GM21528 (cell line): ENCODE measurements around the gene DYNLT3.
A peak's percentile ranks its signal among the peaks of the same experiment; 100 is the strongest.

Experiments used
- ATAC-seq: cut with Tn5 transposase; IDR thresholded peaks from one replicate; pipeline ENCODE4 v1.9.1; 2021; ENCODE audit warnings: mild to moderate bottlenecking, moderate library complexity; ENCODE audit not compliant: unreplicated experiment, low FRiP score

DYNLT3 gene

GRCh38 chrX:37846934-37847732 is at the start of gene DYNLT3:
Gene DYNLT3 (minus strand): TSS chrX:37847571. CDS start chrX:37847510, 61 bp downstream.
- peak; percentile 100 for ATAC-seq

- no peak for ATAC-seq
Measured at GRCh38 chrX:37896511-37896890, 49.1 kb upstream of the DYNLT3 start.

- no peak for ATAC-seq
Measured at GRCh38 chrX:37895795-37896510, 48.6 kb upstream of the DYNLT3 start.

- no peak for ATAC-seq
Measured at GRCh38 chrX:37894725-37895124, 47.4 kb upstream of the DYNLT3 start.

GRCh38 chrX:37888010-37888409 is 40.6 kb upstream of the DYNLT3 start:
- no peak for ATAC-seq

- ATAC-seq, result no peak
Measured at GRCh38 chrX:37887347-37887746, 40.0 kb upstream of the DYNLT3 start.

- no peak for ATAC-seq
Measured at GRCh38 chrX:37883196-37883595, 35.8 kb upstream of the DYNLT3 start.

GRCh38 chrX:37879692-37880091 is 32.3 kb upstream of the DYNLT3 start:
- no peak for ATAC-seq

- ATAC-seq, result no peak
Measured at GRCh38 chrX:37876716-37877115, 29.3 kb upstream of the DYNLT3 start.

- ATAC-seq, result no peak
Measured at GRCh38 chrX:37875675-37876074, 28.3 kb upstream of the DYNLT3 start.

- no peak for ATAC-seq
Measured at GRCh38 chrX:37873220-37873619, 25.8 kb upstream of the DYNLT3 start.

GRCh38 chrX:37872303-37872655 is 24.9 kb upstream of the DYNLT3 start:
- no peak for ATAC-seq

GRCh38 chrX:37871626-37872302 is 24.4 kb upstream of the DYNLT3 start:
- no peak for ATAC-seq

- ATAC-seq, result no peak
Measured at GRCh38 chrX:37867536-37868153, 20.3 kb upstream of the DYNLT3 start.

GRCh38 chrX:37863728-37864127 is 16.4 kb upstream of the DYNLT3 start:
- no peak for ATAC-seq

- no peak for ATAC-seq
Measured at GRCh38 chrX:37862851-37863250, 15.5 kb upstream of the DYNLT3 start.

- ATAC-seq, result no peak
Measured at GRCh38 chrX:37860721-37861120, 13.3 kb upstream of the DYNLT3 start.

- ATAC-seq, result no peak
Measured at GRCh38 chrX:37854748-37855147, 7.4 kb upstream of the DYNLT3 start.

GRCh38 chrX:37854148-37854547 is 6.8 kb upstream of the DYNLT3 start:
- no peak for ATAC-seq

GRCh38 chrX:37847733-37848197 is 394 bp upstream of the DYNLT3 start:
- peak; percentile 35 for ATAC-seq

- ATAC-seq, result no peak
Measured at GRCh38 chrX:37846558-37846933, 825 bp downstream of the DYNLT3 start.
